Activated CD8-positive, alpha-beta memory T cell treated with anti-CD3 and anti-CD28 coated beads, Interleukin-2, amount 50 U/mL, for 24 hours (primary cell): Measurements from ENCODE around the gene LTBP1.

Experiments used
- DNase-seq: peaks from one replicate; pipeline ENCODE4 v3.0.0-alpha.2; 2020; ENCODE audit errors: extremely low read depth

The LTBP1 gene

GRCh38 chr2:32931519-32931918 lies 15.2 kb upstream of the LTBP1 start:
- no peak for DNase-seq

GRCh38 chr2:32931945-32932709 lies 14.6 kb upstream of the LTBP1 start:
- DNase-seq, result no peak

GRCh38 chr2:32932825-32933755 lies 13.7 kb upstream of the LTBP1 start:
- DNase-seq, result no peak

- DNase-seq, result no peak
Observed at GRCh38 chr2:32933756-32934095, 13.0 kb upstream of the LTBP1 start.

GRCh38 chr2:32937602-32938448 lies 8.9 kb upstream of the LTBP1 start:
- DNase-seq, result no peak

GRCh38 chr2:32938934-32939333 lies 7.8 kb upstream of the LTBP1 start:
- DNase-seq, result no peak

- no peak for DNase-seq
Observed at GRCh38 chr2:32940316-32940997, 6.3 kb upstream of the LTBP1 start.

- DNase-seq, result no peak
Observed at GRCh38 chr2:32941944-32942690, 4.6 kb upstream of the LTBP1 start.

GRCh38 chr2:32942793-32943485 lies 3.8 kb upstream of the LTBP1 start:
- no peak for DNase-seq

- no peak for DNase-seq
Observed at GRCh38 chr2:32945286-32945685, 1.5 kb upstream of the LTBP1 start.

- no peak for DNase-seq
Observed at GRCh38 chr2:32947076-32947483, 327 bp downstream of the LTBP1 start.

GRCh38 chr2:32947484-32948143 lies 861 bp downstream of the LTBP1 start:
- no peak for DNase-seq

GRCh38 chr2:32948266-32948665 lies 1.5 kb downstream of the LTBP1 start:
- DNase-seq, result no peak

- no peak for DNase-seq
Observed at GRCh38 chr2:32949260-32949659, 2.5 kb downstream of the LTBP1 start.

GRCh38 chr2:32951672-32952071 lies 4.9 kb downstream of the LTBP1 start:
- no peak for DNase-seq

- DNase-seq, result no peak
Observed at GRCh38 chr2:32952761-32953476, 6.2 kb downstream of the LTBP1 start.

GRCh38 chr2:32954206-32954605 lies 7.5 kb downstream of the LTBP1 start:
- no peak for DNase-seq

GRCh38 chr2:32958821-32959220 lies 12.1 kb downstream of the LTBP1 start:
- DNase-seq, result no peak

GRCh38 chr2:32960238-32960637 lies 13.5 kb downstream of the LTBP1 start:
- DNase-seq, result no peak
